GM19468 (cell line): ENCODE measurements around the gene USP47.

Experiments used
- ATAC-seq: cut with Tn5 transposase; IDR thresholded peaks from one replicate; pipeline ENCODE4 v1.9.1; 2021; ENCODE audit warnings: mild to moderate bottlenecking, moderate library complexity, moderate number of reproducible peaks; ENCODE audit not compliant: unreplicated experiment; ENCODE audit errors: extremely low read depth

Gene USP47

DNA sequence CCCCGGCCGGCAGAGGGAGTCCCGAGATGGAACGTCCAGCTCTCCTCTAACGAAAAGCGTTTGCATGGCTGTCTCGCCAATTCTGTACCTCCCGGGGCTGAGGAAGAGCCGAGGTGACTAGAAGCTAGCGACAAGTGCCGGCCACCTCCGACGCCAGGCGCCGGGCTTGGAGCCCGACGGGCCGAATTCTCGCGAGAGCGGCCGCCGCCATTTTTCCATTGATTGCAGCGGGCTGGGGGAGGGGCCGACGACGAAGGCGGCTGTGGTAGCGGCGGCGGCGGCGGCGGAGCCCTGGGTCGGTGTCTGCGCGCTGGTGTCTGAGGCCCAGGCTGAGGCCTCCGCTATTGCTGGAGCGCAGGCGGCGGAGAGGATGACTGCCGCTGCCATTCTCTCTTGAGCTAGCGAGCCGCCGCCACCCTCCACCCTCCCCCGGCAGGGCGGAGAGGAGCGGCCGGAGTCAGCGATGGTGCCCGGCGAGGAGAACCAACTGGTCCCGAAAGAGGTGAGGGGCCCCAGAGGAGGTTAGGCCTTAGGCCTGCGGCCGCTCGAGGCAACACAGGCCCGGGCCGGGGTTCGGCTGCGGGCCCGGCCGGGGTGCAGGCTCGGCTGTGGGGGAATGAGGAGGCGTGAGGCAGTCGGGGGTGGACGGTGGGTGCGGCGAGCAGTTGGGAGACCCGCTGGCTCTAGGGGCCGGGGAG is at the start of gene USP47:
Gene USP47, plus strand, starts transcription at position 250 of the 698 bp plus-strand sequence. Its CDS starts 214 bp downstream, at position 464.
- peak; percentile 48 for ATAC-seq

DNA sequence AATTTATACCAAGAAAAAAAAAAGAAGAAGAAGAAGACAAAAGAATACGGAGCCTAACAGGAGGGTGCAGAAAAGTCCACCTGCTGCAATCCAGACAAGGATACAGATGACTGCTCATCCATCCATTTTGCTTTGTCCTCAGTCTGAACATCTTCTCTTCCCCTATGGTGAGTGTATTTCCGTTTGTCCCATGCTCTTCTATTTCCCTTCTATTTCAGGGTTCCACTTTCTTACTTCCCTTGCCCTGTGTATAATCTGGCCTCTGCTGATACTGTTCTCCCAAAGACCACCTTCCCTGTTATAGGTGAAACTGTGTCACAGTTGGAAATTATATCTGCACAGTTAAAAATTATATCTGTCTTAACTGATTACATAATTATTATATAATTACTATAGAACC is 48.7 kb upstream of the USP47 start:
- no peak for ATAC-seq

- peak; percentile 39 for ATAC-seq
Measured at GRCh38 chr11:11798586-11799438, 43.0 kb upstream of the USP47 start.

- no peak for ATAC-seq
Measured at GRCh38 chr11:11805228-11805627, 36.5 kb upstream of the USP47 start.

DNA sequence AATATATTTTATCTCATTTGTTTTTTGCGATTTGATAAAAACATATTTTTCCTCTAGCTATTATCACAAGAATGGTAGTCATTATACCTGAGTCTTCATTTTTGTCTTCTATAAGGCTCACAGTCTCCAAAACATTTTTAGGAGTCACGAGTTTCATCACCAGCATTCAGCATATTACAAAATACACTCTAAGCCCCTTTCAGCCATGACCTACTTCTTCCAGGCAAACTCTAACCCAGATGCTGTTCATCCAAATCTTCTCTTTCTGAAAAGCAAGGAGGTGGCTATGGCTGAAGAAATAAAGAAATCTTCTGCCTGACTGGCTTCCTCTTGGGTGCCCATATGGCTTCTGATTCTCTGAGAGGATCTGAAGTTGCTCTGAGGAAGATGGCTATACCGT is 35.7 kb upstream of the USP47 start:
- ATAC-seq, result no peak

GRCh38 chr11:11806586-11806985 is 35.2 kb upstream of the USP47 start:
- no peak for ATAC-seq

GRCh38 chr11:11807811-11808782 is 33.7 kb upstream of the USP47 start:
- ATAC-seq, result no peak

DNA sequence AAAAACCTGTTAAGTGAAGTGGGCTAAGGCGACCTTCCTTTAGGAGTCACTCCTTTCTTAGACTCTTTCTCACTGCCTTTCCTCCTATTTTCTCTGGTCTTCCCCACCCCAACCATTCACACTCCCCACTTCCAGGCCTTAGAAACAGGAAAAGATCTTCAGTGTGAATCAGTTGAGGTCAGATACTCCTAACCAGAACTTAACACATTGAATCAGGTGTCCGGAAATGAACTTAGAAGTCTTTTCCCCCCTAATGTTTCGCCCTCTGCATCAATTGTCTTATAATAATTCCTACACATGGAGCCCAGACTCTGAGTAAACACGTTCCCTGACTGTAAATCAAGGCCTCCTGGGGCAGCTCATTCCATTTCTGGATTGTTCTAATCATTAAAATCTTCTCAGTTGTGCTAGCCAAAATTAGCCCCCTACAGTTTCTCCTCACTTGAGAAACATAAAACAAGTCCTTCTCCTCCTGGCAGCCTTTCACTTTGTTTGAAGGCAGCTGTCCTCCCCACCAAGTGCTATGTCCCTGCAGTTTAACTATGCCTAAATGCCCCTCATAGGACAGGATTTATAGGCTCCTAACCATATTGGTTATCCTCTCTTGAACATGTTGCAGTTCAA is 32.7 kb upstream of the USP47 start:
- ATAC-seq, result no peak

DNA sequence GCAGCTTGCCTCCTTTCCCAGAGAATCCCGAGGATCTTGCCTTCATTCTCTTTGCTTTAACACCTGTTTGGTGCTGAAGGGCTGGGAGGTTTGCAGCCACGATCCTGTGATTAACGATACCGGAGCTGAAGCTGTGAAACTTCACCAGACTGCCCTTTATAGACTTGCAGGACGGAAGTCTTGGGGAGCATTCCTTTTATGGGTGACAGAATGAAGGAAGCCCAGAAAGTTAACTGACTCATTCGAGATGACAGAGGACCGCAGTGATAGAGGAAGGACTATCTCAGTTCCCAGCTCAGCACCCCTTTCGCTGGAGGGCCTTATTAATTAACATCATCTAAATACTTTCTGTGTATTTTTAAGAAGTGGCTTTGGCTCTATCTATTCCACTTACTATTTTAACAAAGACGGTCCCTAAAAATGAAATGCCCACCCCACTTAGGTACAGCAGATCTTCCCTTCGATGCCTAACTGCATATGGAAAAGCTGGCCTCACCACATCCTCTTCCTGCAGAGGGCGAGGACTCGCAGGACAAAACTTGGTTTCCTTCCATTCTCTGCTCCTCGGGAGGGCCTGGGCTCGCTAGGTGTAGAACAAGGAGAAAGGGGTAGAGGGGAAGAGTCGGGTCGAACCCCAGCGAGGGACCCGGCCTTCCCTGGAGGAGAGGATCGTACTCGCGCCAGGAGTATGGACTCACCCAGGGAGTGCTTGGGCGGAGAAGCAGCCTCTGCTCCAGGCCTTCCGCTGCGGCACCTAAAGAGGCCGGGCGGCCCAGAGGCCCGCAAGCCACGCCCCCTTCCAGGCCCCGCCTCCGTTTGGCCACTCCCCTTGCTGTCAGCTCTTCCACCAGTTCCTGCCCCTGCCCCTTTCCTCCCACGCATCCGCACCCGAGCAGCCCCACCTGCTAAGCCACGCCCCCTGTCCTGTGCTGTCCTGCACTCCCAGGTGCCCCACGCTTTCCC is 30.7 kb upstream of the USP47 start:
- no peak for ATAC-seq

DNA sequence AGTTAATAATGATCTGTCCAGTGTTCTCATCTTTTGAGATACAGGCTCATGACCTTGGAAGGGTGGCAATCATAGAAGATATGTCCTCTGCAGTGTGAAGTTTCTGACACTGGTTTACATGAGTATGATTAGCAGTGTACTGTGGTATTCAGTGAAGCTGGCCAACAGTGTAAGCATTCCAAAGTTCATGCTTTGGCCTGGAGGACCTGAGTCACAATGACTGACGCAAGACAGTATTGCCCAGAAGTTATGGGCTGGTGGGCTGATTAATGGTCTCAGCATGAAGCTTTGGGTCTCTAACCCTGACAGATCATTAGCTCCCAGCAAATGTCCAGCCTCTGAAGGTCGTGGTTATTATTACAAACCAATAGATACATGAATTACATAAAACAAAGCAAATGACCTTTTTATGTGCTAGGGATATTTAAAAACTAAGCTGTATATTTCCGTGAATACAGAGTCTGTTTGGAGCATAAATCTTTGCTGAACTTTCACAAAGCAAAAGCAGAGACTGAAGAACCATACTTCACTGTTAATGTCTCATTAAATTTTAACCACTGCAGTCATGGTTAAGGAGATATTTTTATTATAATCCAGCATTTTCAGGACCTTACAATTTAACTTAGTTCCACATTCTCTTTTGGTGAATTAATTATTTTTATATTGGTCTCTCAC is 28.3 kb upstream of the USP47 start:
- ATAC-seq, result no peak

- ATAC-seq, result no peak
Measured at GRCh38 chr11:11814614-11815452, 26.9 kb upstream of the USP47 start.

GRCh38 chr11:11816511-11817314 is 25.1 kb upstream of the USP47 start:
- no peak for ATAC-seq

DNA sequence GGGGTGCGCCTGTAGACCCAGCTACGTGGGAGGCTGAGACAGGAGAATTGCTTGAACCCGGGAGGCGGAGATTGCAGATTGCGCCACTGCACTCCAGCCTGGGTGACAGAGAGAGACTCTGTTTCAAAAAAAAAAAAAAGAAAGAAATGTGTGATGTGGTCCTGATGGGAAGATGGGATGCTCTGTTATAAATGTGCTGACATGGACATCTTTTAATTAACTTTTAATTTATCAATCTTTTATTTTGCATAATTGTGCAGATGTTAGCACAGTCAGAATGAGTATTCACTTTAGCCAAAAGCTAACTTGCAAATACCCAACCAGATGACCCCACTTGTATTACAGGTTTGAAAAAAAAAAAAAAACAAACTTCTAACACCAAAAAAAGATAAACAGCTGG is 23.8 kb upstream of the USP47 start:
- ATAC-seq, result no peak

DNA sequence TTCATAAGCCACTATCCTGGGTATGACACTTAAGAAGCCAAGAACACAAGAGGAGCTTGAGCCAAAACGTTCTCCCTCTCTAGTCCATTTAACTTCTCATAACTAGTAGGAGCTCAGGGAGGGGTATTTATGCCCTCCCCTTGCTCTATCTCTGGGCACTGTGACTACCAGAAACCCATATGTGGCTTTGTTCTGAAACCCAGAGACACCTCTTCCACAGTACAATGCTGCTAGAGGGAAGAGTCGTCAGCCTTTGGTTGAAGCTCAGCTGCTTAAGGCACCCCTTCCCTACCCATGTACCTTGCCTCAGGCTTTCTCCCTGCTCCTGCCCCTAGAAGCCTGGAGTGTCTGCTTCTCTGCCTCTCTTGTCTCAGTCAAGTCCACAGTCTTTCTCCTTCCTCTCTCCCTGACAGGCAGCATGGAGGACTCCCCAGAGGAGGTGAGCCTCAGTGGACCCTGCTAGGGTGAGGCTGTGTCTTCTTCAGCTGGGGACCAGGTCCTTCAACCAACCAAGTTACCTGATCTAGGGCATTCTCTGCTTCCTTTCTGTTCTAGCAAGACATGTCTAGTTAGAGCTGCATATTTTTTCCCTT is 23.1 kb upstream of the USP47 start:
- no peak for ATAC-seq

DNA sequence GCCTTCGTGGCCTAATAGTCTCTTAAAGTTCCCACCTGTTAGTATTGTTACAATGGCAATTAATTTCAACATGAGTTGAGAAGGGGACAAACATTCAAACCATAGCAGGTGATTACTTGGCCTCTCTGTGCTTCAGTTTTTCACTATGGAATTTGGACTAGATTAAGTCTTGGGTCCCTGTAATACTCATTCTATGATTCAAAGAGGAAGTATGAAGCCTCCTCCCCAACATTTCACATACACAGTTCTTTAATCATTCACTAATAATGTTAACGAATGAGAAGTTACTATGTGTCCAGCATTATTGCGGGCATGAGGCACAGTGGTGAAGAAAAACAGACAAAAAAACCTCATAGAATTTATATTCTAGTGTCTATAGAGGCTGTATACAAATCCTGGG is 19.9 kb upstream of the USP47 start:
- no peak for ATAC-seq

GRCh38 chr11:11822946-11823345 is 18.8 kb upstream of the USP47 start:
- no peak for ATAC-seq
